WTC11 (cell line): ENCODE results near the gene VEGFC. TPM values are rescaled to one million over a fixed set of nuclear protein-coding genes. Genes with fewer than 3 reads are reported as not detected.

Experiments used
- ATAC-seq: fragments of 200-7000 bp; cut with Tn5 transposase; 2 replicates; pipeline ENCODE4 v1.10.0; 2021; ENCODE audit warnings: mild to moderate bottlenecking, moderate library complexity
- CTCF ChIA-PET: fragments of 300-600 bp; sonication (Branson Sonifier 250); formaldehyde crosslinking; loops from one replicate; lab custom pipeline; 2021; ENCODE audit warnings: antibody characterized with exemption; lab: Charles Lee
- POLR2A ChIA-PET: fragments of 350-600 bp; sonication (Branson Sonifier 250); formaldehyde crosslinking; loops from one replicate; lab custom pipeline; 2021; ENCODE audit warnings: antibody characterized with exemption; lab: Charles Lee
- DNase-seq: peaks from one replicate; pipeline ENCODE4 v3.0.0; 2021; ENCODE audit warnings: low spot score
- H3K27ac Mint-ChIP-seq: 2 replicates; pipeline ENCODE4 v1.8.0; 2021; ENCODE audit warnings: mixed read lengths
- H3K27me3 Mint-ChIP-seq: 2 replicates; pipeline ENCODE4 v1.8.0; 2021; ENCODE audit warnings: low read depth, mild to moderate bottlenecking, moderate library complexity, mixed read lengths
- H3K36me3 Mint-ChIP-seq: 2 replicates; pipeline ENCODE4 v1.8.0; 2021; ENCODE audit warnings: mixed read lengths
- H3K4me1 Mint-ChIP-seq: 2 replicates; pipeline ENCODE4 v1.8.0; 2022; ENCODE audit warnings: mixed read lengths
- H3K4me3 Mint-ChIP-seq: 2 replicates; pipeline ENCODE4 v1.8.0; 2021; ENCODE audit warnings: mild to moderate bottlenecking, moderate library complexity, mixed read lengths
- H3K9me3 Mint-ChIP-seq: 2 replicates; pipeline ENCODE4 v1.8.0; 2021; ENCODE audit warnings: mixed read lengths
- AFF4 ChIP-seq: sonication (generic); formaldehyde crosslinking; IDR thresholded peaks from 2 replicates; pipeline ENCODE4 v1.8.1; 2023; ENCODE audit warnings: mild to moderate bottlenecking, missing genetic modification reagents, borderline replicate concordance
- ATF3 ChIP-seq: sonication (generic); formaldehyde crosslinking; conservative IDR thresholded peaks from 2 replicates; pipeline ENCODE4 v1.8.1; 2022; ENCODE audit warnings: mild to moderate bottlenecking, missing genetic modification reagents
- CREM ChIP-seq: sonication (generic); formaldehyde crosslinking; IDR thresholded peaks from 2 replicates; pipeline ENCODE4 v1.8.1; 2022; ENCODE audit warnings: mild to moderate bottlenecking, missing genetic modification reagents, moderate library complexity
- E2F4 ChIP-seq: sonication (generic); formaldehyde crosslinking; IDR thresholded peaks from 2 replicates; pipeline ENCODE4 v1.8.1; 2022; ENCODE audit warnings: low read depth, mild to moderate bottlenecking, moderate library complexity, missing genetic modification reagents, borderline replicate concordance
- EMX1 ChIP-seq: fragments of 250-450 bp; sonication (Bioruptor Pico); IDR thresholded peaks from 2 replicates; pipeline ENCODE4 v1.8.0; 2021; ENCODE audit warnings: mild to moderate bottlenecking
- ETV6 ChIP-seq: sonication (generic); formaldehyde crosslinking; IDR thresholded peaks from 2 replicates; pipeline ENCODE4 v1.8.1; 2022; ENCODE audit warnings: mild to moderate bottlenecking, missing genetic modification reagents
- FOXK1 ChIP-seq: sonication (generic); formaldehyde crosslinking; IDR thresholded peaks from 2 replicates; pipeline ENCODE4 v1.8.0; 2022; ENCODE audit warnings: mild to moderate bottlenecking, moderate library complexity, missing genetic modification reagents
- HMGXB4 ChIP-seq: sonication (generic); formaldehyde crosslinking; IDR thresholded peaks from 2 replicates; pipeline ENCODE4 v1.8.1; 2023; ENCODE audit warnings: mild to moderate bottlenecking, moderate library complexity, missing genetic modification reagents
- IRF1 ChIP-seq: sonication (generic); formaldehyde crosslinking; IDR thresholded peaks from 2 replicates; pipeline ENCODE4 v1.8.0; 2023; ENCODE audit warnings: missing genetic modification reagents
- IRF2 ChIP-seq: sonication (generic); formaldehyde crosslinking; IDR thresholded peaks from 2 replicates; pipeline ENCODE4 v1.8.0; 2022; ENCODE audit warnings: low read depth, missing genetic modification reagents, borderline replicate concordance
- KAT7 ChIP-seq: sonication (generic); formaldehyde crosslinking; IDR thresholded peaks from 2 replicates; pipeline ENCODE4 v1.8.1; 2023; ENCODE audit warnings: missing genetic modification reagents, mild to moderate bottlenecking, borderline replicate concordance
- NR1H2 ChIP-seq: sonication (generic); formaldehyde crosslinking; IDR thresholded peaks from 2 replicates; pipeline ENCODE4 v1.9.0; 2021; ENCODE audit warnings: mild to moderate bottlenecking, moderate library complexity, missing genetic modification reagents
- NR2C2 ChIP-seq: sonication (generic); formaldehyde crosslinking; IDR thresholded peaks from 2 replicates; pipeline ENCODE4 v1.8.0; 2022; ENCODE audit warnings: mild to moderate bottlenecking, missing genetic modification reagents
- OVOL2 ChIP-seq: fragments of 250-450 bp; sonication (Bioruptor Pico); IDR thresholded peaks from 2 replicates; pipeline ENCODE4 v1.9.0; 2021; ENCODE audit warnings: mild to moderate bottlenecking, borderline replicate concordance
- SP1 ChIP-seq: sonication (generic); formaldehyde crosslinking; conservative IDR thresholded peaks from 2 replicates; pipeline ENCODE4 v1.8.1; 2022; ENCODE audit warnings: missing genetic modification reagents
- TEAD1 ChIP-seq: sonication (generic); formaldehyde crosslinking; IDR thresholded peaks from 2 replicates; pipeline ENCODE4 v1.8.0; 2022; ENCODE audit warnings: mild to moderate bottlenecking, missing genetic modification reagents
- TEAD4 ChIP-seq: sonication (generic); formaldehyde crosslinking; IDR thresholded peaks from 2 replicates; pipeline ENCODE4 v1.8.0; 2022; ENCODE audit warnings: mild to moderate bottlenecking, missing genetic modification reagents
- USF1 ChIP-seq: sonication (generic); formaldehyde crosslinking; IDR thresholded peaks from 2 replicates; pipeline ENCODE4 v1.8.0; 2022; ENCODE audit warnings: mild to moderate bottlenecking, missing genetic modification reagents
- ZBTB43 ChIP-seq: sonication (generic); formaldehyde crosslinking; IDR thresholded peaks from 2 replicates; pipeline ENCODE4 v1.8.1; 2023; ENCODE audit warnings: mild to moderate bottlenecking, missing genetic modification reagents
- ZNF263 ChIP-seq: sonication (generic); formaldehyde crosslinking; IDR thresholded peaks from 2 replicates; pipeline ENCODE4 v1.8.1; 2022; ENCODE audit warnings: low read depth, mild to moderate bottlenecking, moderate library complexity, missing genetic modification reagents
- ZNF396 ChIP-seq: fragments of 250-450 bp; sonication (Bioruptor Pico); IDR thresholded peaks from 2 replicates; pipeline ENCODE4 v1.8.0; 2021; ENCODE audit warnings: mild to moderate bottlenecking, moderate library complexity, borderline replicate concordance
- ZNF512 ChIP-seq: sonication (generic); formaldehyde crosslinking; IDR thresholded peaks from 2 replicates; pipeline ENCODE4 v1.8.1; 2022; ENCODE audit warnings: missing genetic modification reagents, borderline replicate concordance
- total RNA-seq: library from RNA; stranded (reverse); gene quantifications from 3 replicates; pipeline ENCODE4 v1.2.3, GENCODE V29; 2021

Gene VEGFC
- total RNA-seq, 1 experiment from 2014 or later, result 0.61 TPM

- H3K4me3 Mint-ChIP-seq, result no peak overlapping the region
- DNase-seq, result no peak
- ChIA-PET CTCF (interaction anchor here (1.4 kb wide), 1 partner anchor 321 kb away, joined by 4 read pairs; no protein-coding TSS in a partner anchor), POLR2A (no interaction called here)
- no peaks in the 10 kb centered on the region; the same call in 1 of the 2 replicates for H3K27me3 Mint-ChIP-seq
- H3K9me3 Mint-ChIP-seq, result no peaks in the 10 kb centered on the region
- H3K36me3 Mint-ChIP-seq, result no peaks in the 10 kb centered on the region
- H3K27ac Mint-ChIP-seq, result peak overlapping the region; percentile 22; the same call in 1 of the 2 replicates
- no peak for ATAC-seq
- no peak for TF ChIP-seq ZNF263 (CRISPR knock-in tag)
- TF ChIP-seq TEAD1 (CRISPR knock-in tag), result no peak
- H3K4me1 Mint-ChIP-seq, result no peaks in the 10 kb centered on the region
These were observed 65.9 kb downstream of the VEGFC start for GRCh38 chr4:176726803-176727202.

- POLR2A ChIA-PET, result no interaction called here
- ATAC-seq (no peak), DNase-seq (no peak)
- Mint-ChIP-seq H3K4me1 (no peaks in the 10 kb centered on the region), H3K4me3 (no peak overlapping the region), H3K36me3 (no peaks in the 10 kb centered on the region), H3K27ac (no peak overlapping the region), H3K27me3 (no peaks in the 10 kb centered on the region; the same call in 1 of the 2 replicates), H3K9me3 (peaks cover 11% of the 10 kb centered on the region)
- TF ChIP-seq NR2C2 (CRISPR knock-in tag), result no peak
- no peak for TF ChIP-seq CREM
- TF ChIP-seq ZNF512 (CRISPR knock-in tag), result no peak
- TF ChIP-seq EMX1, result no peak
- no peak for TF ChIP-seq IRF2 (CRISPR knock-in tag)
- no peak for TF ChIP-seq ATF3
- no peak for TF ChIP-seq SP1
- no peak for TF ChIP-seq ETV6 (CRISPR knock-in tag)
- TF ChIP-seq TEAD4 (CRISPR knock-in tag), result no peak
- TF ChIP-seq ZNF396, result no peak
- no peak for TF ChIP-seq IRF1
- no peak for TF ChIP-seq HMGXB4 (CRISPR knock-in tag)
- TF ChIP-seq E2F4 (CRISPR knock-in tag), result no peak
- no peak for TF ChIP-seq KAT7 (CRISPR knock-in tag)
- no peak for TF ChIP-seq USF1
- no peak for TF ChIP-seq OVOL2 (CRISPR knock-in tag)
- TF ChIP-seq AFF4 (CRISPR knock-in tag), result no peak
- no peak for TF ChIP-seq ZBTB43 (CRISPR knock-in tag)
- no peak for TF ChIP-seq NR1H2 (CRISPR knock-in tag)
- no peak for TF ChIP-seq FOXK1 (CRISPR knock-in tag)
- CTCF ChIA-PET, result no interaction called here
These were observed 71.3 kb downstream of the VEGFC start for GRCh38 chr4:176721459-176721858.
